Lower lobe of right lung (tissue), 2 donors: Measurements from ENCODE around the gene RDX. TPM values are rescaled to one million over a fixed set of nuclear protein-coding genes. Genes with fewer than 3 reads are reported as not detected.

ENCODE experiments used
- ATAC-seq, 2 donors: fragments of 200-7000 bp; cut with Tn5 transposase; one replicate each; pipeline ENCODE4 v1.9.1; 2020 to 2022; ENCODE audit warnings: mild to moderate bottlenecking in 2 of 2, moderate library complexity in 2 of 2
- DNase-seq: peaks from one replicate; pipeline ENCODE4 v3.0.0-alpha.2; 2020
- H3K27ac ChIP-seq: fragments of 200-600 bp; one replicate; pipeline ENCODE4 v1.8.0; 2022
- H3K27me3 ChIP-seq: fragments of 200-600 bp; one replicate; pipeline ENCODE4 v1.8.0; 2022; ENCODE audit warnings: low read depth
- H3K36me3 ChIP-seq: fragments of 200-600 bp; one replicate; pipeline ENCODE4 v1.8.0; 2022; ENCODE audit warnings: mild to moderate bottlenecking
- H3K4me1 ChIP-seq: fragments of 200-600 bp; one replicate; pipeline ENCODE4 v1.8.0; 2022
- H3K4me3 ChIP-seq: fragments of 200-600 bp; one replicate; pipeline ENCODE4 v1.8.0; 2022; ENCODE audit warnings: mild to moderate bottlenecking
- H3K9me3 ChIP-seq: fragments of 200-600 bp; one replicate; pipeline ENCODE4 v1.8.0; 2022
- CTCF ChIP-seq: fragments of 200-600 bp; IDR thresholded peaks from one replicate; pipeline ENCODE4 v1.8.0; 2022; ENCODE audit warnings: antibody characterized with exemption, mild to moderate bottlenecking
- intact Hi-C: fragments of 100-400 bp; cut with DNase I; formaldehyde crosslinking; loops from one replicate; pipeline ENCODE4 v1.11.0; 2022
- total RNA-seq: library from RNA; stranded (reverse); fragmentation: NEBNext Ultra II Directional; extraction: Animal tissue kit (Norgen Biotek cat#: 25700); gene quantifications from one replicate; pipeline ENCODE4 v1.2.1, GENCODE V29; 2021
- donor health status: DM: no; HTN: yes; CAD: no; lungs with severe emphysema.

The RDX gene
- total RNA-seq, 1 donor from 2014 or later: 152 TPM

DNA sequence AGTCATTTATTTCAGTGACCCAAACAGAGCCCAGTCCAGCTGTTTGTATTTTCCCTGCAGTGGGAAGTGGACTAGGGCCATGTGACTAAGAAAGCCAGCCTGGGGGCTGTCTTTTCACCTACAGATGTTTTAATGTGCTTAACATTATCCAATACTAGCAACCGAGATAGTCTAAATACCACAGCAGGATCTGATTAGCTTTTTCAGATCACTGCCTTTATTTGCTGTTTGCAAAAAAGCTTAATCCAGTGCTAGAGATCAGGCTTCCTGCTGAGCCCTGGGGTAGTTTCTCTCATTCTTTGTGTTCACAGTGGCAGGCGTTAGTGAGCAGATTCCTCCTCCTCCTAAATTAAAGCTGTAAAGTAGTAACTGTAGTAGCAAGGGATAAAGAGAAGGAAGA is 168.3 kb downstream of the RDX start:
- no peak for DNase-seq
- H3K4me3 ChIP-seq: no peak overlapping the region
- H3K36me3 ChIP-seq: no peaks in the 10 kb centered on the region
- intact Hi-C loops: no loop called here
- no peak overlapping the region for H3K27ac ChIP-seq
- ATAC-seq: no peak
- H3K9me3 ChIP-seq: no peaks in the 10 kb centered on the region
- H3K27me3 ChIP-seq: no peaks in the 10 kb centered on the region
- H3K4me1 ChIP-seq: no peaks in the 10 kb centered on the region
- no peak for TF ChIP-seq CTCF

- Histone ChIP-seq H3K9me3 (no peaks in the 10 kb centered on the region), H3K36me3 (no peaks in the 10 kb centered on the region), H3K4me1 (no peaks in the 10 kb centered on the region), H3K27me3 (no peaks in the 10 kb centered on the region), H3K27ac (no peak overlapping the region), H3K4me3 (no peak overlapping the region)
- DNase-seq (no peak), ATAC-seq (peak in 1 of 2 donors; percentile 52)
- intact Hi-C loops: no loop called here
- TF ChIP-seq CTCF: no peak
These were observed 169.5 kb downstream of the RDX start for GRCh38 chr11:110126936-110127335.

DNA sequence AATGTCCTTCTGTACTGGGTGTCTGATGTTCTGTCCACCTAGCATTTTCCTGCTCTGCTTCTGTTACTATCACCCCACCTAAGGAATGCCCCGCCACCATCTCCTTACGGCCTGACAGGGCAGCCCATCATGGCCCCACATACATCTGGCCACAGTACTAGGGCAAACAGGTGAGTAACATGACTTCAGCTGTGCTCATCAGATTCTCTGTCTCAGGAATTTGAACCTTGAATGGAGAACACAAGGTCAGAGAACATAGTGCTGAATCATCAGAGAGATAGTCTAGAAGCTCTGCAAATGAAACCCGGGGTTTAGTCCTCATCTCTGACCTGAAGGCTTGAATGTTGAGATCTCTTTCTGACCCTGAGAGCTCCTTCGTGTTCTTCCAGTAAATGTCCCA is 170.8 kb downstream of the RDX start:
- Histone ChIP-seq H3K27ac (no peak overlapping the region), H3K4me3 (no peak overlapping the region), H3K27me3 (no peaks in the 10 kb centered on the region), H3K4me1 (peaks cover 8% of the 10 kb centered on the region), H3K9me3 (no peaks in the 10 kb centered on the region), H3K36me3 (no peaks in the 10 kb centered on the region)
- no peak for TF ChIP-seq CTCF
- DNase-seq (no peak), ATAC-seq (no peak)
- intact Hi-C loops: no loop called here

Other genes starting within 250 kb of the RDX start
- 11.4 TPM for gene ZC3H12C, start 203.2 kb downstream of the RDX start, total RNA-seq
- gene FDX1, start 133.3 kb upstream of the RDX start, total RNA-seq: 19.5 TPM